GM19397 (cell line): ENCODE data around the gene ACTL10.

Source experiments
- ATAC-seq: cut with Tn5 transposase; IDR thresholded peaks from one replicate; pipeline ENCODE4 v1.9.1; 2021; ENCODE audit warnings: mild to moderate bottlenecking, moderate library complexity; ENCODE audit not compliant: unreplicated experiment

The ACTL10 gene

DNA sequence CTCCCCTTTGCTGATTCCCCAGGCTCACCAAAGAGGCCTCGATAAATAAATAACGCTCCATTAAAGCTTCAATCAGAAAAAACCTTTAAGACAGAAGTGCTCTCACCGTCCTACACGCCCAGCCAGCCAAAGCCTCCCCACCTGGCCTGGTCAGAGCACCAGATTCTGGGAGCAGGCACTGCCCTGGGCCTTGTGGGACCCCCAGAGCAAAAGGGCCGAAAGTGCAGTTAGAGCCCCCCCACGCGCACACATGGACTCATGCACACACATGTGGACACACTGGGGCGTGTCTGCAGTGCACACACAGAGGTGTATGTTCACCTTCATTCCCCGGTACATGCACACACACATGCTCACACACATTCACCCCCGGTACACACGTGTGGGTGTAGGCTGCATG, 9.4 kb downstream of the ACTL10 start:
- no peak for ATAC-seq

DNA sequence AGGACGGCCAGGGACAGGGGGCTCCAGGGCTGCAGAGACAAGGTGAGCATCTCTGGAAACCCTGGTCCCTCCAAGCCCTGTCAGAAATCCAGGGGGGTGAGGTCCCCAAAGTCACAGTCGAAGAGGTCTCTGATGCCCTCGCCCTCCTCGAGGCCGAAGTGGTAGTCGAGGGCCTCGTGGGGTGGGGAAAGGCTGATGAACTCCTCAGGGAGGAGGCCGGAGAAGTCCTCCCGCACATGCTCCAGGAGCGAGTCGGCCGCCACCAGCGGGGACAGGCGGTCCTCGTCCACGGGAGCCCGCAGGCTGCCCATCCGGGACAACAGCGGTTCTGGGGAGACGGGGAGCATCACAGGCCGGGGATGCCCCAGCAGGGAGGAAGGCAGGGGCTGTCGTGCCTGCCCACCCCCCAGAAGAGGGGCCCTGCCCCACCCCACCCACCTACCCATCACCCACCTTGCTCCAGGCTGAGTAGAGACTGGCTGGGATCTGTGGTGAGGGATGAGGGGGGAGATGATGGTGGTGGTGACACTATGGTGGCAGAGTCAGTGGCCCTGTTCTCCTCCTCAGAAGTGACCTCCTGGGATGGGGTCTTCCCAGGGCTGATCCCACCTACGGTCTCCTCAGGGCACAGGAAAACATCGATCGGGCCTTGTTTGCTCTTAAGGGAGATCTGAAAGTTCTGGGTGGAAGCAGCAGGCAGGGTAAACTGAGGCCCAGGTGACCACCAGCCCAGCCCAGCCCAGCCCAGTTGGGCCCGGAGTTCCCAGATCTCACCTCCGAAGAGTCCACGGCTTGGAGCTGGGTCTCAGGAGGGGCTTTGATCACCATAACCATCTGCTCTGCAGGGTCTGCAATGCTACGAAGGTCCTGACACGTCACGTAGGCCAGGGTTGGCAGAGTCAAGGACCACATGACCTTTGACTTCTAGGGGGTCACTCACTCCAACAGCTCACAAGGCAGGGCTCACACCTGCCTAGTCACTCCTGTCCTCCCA, 10.2 kb downstream of the ACTL10 start:
- no peak for ATAC-seq

DNA sequence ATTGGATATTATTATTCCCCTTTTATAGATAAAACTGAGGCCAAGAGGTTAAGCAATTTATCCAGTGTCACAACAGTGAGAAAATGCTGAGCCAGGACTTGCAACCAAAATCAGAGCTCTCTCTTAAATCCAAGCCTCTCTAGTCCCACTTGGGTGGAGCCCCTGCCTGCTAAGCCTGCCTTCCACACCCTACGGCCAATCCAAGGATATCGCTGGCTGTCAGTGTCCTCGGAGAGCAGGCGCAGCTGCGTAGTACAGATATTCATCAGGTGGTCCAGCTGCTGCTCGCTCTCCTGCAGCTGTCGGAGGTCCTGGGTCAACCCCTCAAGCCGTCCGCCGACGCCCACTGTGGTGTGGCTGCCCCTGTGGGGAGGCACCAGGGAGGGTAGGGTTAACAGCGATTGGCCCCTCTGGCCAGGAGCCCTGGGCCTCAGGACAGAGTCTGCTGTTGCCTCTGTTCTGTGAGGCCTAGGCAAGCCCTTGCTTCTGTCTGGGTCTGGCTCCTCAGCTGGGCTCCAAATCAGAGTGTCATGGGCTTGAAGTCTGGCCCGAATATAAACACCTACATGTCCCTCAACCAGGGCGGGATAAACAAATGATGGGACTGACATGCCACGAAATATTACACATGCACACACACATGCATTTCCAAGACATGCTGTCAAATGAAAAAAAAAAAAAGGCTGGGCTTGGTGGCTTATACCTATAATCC, 11.4 kb downstream of the ACTL10 start:
- ATAC-seq = no peak

DNA sequence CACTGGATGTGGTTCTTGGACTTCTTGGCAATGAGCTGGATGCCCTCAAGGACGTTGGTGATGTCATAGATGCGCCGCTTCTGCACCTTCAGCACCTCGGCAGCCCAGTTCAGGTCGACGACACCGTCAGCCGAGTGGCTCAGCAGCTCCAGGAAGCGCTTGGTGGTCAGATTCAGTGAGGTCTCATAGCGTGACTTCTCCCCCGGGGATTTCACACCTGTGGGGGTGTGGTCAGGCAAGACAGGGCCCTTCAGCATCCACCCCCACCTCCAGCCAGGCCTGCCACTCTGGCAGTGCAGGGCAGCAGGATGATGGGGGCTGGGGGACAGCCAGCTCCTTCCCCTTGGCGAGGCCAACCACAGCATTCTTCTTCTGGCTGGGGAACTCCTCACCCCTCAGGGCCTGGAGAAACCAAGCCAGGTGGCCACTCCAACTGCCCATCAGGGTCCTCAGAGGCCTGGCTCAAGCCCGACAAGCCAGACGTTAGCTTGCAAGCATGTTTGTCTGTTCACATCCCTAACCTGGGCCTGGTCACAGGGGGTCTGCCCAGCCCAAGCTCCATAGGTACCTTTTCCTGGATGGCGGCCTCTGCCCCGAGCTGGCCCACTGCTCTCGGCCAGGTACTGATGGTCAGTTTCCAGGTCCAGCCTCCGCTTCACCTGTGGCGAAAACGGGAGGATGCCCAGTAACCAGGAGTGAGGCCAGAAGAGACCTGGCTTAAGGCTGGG, 13.2 kb downstream of the ACTL10 start:
- ATAC-seq = peak; percentile 48

DNA sequence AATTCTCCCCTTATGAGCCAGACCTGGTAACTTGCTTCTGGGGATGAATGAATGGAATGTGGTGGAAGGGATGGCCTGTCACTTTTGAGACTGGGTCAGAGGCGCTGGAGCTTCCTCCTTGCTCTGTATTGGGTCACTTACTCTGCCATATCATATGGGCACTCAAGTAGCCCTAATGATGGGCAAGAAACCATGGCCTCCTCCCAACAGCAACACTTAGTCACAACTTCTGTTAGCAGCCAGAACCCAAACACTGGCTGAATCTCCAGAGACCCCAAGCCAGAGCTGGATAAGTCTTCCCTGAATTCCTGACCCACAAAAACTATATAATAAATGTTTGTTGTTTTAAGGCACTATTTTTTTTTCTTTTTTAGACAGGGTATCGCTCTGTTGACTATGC, 13.9 kb downstream of the ACTL10 start:
- ATAC-seq = no peak

DNA sequence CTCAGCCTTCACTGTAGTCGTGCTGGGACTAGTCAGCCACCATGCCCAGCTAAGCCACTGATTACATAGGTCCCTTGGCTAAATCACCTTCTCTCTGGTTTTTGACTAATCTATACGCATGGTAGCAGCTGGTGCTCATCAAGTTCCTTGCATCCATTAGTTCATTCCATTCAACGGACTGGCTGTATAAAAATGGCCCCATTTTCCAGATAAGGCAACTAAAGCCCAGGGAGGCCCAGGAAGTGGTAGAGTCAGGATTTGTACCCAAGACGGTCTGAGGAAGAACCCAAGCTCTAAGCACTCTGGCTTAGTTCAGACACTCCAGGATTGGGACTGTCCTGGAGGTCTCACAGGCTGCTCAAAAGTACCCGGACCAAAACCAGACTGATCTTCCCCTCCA, 14.5 kb downstream of the ACTL10 start:
- ATAC-seq = no peak

DNA sequence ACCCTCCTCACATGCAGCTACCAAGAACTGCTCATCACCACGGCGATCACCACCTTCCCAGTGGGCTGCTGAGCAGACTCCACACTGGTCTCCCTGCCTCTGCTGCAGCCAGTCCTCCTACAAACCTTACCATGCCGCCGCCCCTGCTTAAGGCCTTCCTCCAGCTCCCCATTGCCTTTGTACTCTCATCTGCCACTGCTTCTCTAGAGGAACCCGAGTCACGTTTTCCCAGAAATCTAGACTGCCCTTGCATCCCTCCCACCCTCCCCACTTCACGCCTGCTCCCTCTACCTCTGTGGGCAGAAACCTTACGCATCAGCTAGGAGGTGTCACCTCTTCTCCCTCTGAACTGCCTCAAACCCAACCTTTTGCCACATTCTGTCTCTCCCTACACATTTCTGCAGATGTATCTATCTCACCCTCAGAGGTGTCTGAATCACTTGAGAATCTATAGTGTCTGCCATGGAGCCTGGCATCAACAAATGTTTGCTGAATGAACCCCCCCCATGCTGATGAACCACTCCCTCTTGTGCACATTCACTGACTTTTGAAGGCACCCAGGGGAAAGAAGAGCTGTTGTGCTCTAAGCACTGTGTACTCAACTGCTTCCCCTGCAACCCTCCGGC, 15.1 kb downstream of the ACTL10 start:
- ATAC-seq = no peak

DNA sequence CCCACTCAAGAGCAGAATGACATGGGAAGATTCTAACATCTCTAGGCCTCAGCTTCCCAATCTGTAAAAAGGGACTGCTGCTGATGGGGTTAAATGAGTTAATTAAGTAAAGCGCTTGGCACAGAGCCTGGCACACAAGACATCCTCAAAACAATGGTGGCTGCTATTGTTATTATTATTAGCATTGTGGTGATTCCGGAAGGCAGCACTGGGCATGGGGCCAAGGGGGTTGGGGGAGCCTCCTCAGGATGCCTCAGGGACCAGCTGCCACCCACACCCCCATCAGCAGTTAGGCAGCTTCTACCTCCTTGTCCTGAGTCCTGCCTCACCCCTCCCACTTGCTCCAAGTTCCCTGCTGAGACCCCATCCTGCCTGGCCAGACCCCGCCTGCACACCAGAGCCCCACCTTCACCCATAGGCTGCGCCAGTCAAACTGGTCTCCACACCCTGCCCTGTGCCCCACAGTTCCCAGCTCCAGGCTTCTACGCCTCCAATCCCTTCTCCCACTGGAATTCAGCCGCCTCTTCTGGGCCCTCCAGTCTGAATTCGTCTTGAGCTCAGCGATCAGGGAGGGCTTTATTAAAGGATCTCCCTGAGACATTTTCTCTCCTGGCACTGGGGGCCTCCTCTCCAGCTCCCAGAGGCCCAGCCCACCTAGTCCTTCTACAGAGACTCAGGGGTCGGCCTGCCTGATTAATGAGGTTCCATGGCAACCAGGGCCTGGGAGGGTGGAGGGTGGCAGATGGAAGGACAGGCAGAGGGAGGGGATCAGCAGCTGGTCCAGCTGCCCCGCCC, 18.0 kb downstream of the ACTL10 start:
- ATAC-seq = no peak

DNA sequence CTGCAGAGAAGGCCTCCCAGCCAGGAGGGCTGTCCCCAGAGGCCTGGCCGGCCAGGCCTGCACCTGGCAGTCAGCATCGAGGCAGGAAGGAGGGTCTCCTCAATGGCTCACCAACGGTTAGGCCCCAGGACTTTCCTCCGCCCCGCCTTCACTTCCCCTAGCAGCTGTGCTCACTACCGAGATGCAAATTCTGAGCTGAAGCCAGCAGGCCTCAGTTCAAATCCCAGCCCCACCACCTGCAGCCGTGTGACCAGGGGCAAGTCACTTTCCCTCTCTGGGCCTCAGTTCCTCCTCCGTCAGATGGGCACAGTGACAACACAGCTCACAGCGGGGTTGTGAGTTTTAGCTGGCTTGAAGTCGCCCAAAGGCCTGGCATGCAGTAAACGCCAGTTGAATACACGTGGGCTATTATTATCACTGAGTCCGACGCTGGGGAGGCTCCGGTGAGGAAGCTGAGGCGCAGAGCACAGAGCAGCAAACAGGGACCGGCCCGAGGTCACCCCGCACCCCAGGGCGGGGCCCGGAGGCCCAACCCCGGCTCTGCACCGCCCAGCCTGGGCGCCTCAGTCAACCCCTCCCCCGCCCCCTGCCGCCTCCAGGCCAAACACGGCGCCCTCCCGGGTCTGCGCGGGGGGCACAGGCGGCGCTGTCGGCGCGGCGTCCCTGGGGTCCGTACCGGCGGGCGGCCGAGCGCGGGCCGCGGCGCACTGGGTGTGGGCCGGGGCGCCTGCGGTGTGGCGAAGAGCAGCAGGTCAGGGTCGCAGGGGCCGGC, 18.8 kb downstream of the ACTL10 start:
- peak; percentile 36 for ATAC-seq

DNA sequence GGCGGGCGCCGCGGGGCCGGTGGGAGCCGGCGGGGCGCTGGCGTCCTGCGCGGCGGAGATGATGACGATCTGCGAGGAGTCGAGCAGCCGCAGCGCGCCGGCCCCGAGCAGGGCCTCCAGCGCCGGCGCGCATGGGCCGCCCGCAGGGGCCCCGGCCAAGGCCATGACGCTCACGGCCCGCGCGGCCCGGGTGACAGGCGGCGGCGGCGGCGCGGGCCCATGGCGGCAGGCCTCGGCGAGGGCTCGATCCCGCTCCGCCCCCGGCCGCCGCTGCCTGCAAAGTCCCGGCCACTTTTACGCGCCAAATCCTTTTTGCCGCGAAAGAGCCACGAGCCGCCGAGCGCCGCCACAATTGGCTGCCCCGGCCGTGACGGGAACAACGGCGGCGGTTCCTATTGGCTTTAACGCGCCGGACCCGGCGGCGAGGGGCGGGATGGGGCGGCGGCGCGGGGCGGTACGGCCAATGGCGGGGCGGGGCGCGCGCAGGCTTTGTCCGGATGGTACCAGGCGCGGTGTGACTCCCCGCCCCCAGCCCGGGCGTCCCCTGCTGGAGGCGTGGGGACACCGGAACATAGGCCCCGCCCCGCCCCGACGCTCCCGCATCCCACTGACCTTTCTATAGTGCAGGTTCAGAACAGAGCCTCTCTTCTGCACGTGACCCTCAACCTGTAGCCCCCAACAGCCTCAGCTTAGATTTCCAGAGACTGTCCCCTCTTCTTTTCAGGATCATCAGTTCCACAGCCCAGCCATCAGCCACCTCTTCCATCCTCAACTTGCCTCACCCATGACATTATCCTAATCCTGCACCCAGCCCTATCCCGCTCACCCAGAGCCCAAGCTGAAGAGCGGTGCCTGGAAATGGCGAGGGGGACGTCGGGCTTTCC, 19.6 kb downstream of the ACTL10 start, which contains the start of gene E2F1:
Gene E2F1 (minus strand): TSS at position 286 of the 884 bp plus-strand sequence. CDS start 121 bp downstream, at position 165.
- ATAC-seq = peak; percentile 86

DNA sequence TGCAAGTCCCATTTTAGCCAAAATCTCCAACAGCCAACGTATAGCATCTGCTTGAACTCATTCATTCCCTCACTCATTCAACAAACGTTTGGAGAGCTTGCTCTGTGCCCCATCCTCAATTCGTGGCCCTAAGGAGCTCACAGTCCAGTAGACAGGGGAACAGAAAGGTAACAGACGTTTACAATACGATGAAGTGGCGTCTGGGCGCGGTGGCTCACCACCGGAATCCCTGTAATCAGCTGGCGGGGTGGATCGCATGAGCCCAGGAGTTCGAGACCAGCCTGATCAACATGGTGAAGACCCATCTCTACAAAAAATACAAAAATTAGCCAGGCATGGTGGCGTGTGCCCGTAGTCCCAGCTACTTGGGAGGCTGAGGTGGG, 20.2 kb downstream of the ACTL10 start:
- ATAC-seq = no peak

DNA sequence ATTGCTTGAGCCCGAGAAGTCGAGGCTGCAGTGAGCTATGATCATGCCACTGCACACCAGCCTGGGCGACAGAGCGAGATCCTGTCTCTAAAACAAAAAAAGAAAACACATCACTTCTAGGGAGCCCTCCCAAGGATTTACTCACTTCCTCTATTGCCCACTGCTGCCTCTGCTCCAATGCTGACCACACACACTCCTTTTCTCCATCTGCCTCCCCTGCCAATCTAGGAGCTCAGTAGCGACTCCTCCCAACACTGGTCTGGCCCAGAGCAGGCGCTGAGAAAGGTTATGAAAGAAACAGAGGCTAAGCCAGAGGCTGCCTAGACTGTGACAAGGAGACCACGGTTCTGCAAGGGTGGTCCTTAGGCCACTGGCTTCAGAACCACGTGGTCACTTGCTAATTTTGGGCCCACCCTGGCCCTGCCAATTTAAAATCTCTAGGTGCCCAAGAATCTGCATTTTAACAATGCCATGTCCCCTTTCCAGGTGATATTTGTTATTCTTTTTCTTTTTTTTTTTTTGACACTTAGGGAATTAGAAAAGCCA, 20.7 kb downstream of the ACTL10 start:
- no peak for ATAC-seq

DNA sequence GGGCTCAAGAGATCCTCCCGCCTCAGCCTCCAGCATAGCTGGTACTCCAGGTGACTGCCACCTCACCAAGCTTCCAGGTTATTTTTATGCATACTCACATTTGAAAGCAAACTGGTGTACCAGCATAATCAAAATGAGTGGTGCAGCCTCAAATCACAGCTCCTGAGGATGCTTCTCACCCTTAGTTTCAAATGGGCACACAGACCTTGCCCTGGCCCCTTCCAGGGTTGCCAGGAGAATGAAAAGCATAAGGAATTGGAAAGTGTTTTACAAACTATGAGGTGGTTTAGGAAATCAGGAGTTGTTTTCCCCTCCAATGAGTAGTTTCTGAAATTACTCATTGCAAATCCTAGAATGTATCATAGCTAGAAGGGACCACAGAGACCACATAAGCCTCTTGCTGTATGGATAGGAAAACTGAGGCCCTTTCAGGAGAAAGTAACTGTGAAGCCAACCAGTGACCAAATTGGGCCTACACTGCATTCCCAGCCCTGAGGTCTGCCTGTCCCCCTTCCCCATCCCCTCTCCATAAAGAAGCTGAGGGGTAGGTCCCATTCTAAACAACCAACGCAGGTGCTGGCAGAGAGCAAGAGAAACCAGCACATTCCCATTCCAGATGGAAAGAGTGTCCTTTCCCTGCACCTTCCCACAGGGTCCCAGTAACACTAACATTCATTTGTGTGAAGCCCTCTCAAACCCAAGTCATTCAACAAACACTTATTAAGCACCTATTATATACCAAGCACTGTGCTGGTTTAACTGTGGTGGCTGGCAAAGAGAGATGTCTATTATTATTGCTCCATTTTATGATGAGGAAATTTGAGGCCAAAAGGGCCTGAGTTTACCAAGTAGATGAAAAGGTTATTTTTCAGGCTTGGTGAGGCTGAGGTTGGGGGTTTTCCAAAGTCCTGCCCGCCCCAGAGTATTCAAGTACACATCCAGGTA, 21.5 kb downstream of the ACTL10 start:
- no peak for ATAC-seq

DNA sequence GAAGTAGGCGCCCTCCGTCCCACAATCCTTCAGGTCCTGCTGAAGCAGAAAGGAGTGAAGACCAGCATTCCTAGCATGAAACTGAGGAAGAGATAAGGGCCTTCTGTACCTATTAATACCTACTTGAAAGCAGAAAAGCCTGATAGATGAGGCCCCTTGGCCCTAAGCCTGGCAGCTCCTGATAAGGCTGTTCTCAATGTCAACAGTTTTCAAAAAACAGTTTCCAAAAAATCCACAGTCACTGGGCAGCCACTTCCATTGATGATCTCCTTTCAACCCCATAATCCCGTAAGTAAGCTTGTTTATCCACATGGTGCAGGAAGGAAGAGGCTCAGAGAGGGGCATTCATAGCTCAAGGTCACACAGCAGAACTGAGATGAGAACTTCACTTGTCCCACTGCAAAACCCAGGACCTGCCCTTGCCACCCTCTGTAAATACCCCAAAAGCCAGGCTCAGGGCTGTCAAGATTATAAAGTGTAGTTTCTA, 22.2 kb downstream of the ACTL10 start:
- ATAC-seq = no peak

DNA sequence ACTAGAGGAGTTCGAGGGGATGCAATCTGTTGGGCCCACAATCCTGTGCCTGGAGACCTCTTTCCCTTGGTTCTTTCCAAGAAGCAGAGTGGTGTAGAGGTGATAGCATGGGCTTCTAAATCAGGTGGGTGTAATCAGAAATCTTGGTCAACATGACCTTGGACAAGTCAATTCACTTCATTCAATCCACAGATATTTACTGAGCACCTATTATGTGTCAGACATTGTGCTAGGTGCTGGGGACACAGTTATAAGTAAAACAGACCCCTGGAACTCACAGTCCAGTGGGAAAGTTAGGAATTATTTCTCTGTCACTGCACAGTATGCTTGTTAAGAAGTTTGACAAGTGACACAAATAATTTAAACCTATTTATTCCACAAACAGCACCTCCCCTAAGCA, 22.8 kb downstream of the ACTL10 start:
- no peak for ATAC-seq

DNA sequence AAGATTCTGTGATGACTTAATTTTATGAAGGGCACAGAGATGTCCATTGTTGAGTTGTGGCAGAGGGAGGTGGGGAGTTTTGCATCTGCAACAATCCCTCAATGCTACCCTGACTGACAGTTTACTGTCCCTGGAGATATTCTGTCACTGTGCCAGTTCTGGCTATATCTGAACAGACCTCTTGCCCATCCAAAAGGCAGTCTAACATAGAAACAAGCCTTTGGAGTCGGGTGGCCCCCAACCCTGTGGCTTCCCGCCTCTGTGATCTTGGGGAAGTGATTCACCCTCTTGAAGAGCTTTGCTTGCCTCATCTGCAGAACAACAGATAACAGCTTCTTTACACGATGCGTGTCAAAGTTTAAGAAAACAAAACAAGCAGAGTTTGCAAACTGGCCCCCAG, 23.2 kb downstream of the ACTL10 start:
- no peak for ATAC-seq

DNA sequence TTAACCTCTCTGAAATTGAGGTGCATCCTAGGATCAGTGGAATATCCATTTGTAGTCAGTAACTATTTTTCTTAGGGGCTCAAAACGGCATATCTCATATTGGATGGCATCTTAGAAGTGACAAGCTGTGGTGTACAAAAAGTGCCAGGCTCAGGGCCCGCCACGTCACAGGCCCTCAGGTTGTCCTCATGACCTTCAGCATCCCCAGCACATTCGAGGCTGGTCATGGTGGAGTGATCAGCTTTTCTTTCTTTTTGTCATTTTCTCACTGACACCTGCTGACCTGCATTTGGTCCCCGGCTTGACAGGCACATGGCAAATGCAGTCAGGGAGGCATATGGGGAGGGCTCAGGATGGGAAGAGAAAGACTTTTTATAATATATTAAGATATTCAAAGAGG, 26.5 kb downstream of the ACTL10 start:
- no peak for ATAC-seq
